GM23248 (cell line): Measurements from ENCODE around the gene CHRND.

ENCODE experiments used
- EZH2 ChIP-seq: fragments of 200-600 bp; sonication (generic); IDR thresholded peaks from 2 replicates; pipeline ENCODE4 v1.6.1; 2018; ENCODE audit warnings: antibody characterized with exemption, mild to moderate bottlenecking; ENCODE audit not compliant: insufficient read depth, poor library complexity, severe bottlenecking
- EZH2phosphoT487 ChIP-seq: fragments of 200-600 bp; sonication (generic); IDR thresholded peaks from 2 replicates; pipeline ENCODE4 v1.6.1; 2018; ENCODE audit warnings: antibody characterized with exemption, moderate library complexity, mild to moderate bottlenecking, low read depth; ENCODE audit not compliant: insufficient read depth

DNA sequence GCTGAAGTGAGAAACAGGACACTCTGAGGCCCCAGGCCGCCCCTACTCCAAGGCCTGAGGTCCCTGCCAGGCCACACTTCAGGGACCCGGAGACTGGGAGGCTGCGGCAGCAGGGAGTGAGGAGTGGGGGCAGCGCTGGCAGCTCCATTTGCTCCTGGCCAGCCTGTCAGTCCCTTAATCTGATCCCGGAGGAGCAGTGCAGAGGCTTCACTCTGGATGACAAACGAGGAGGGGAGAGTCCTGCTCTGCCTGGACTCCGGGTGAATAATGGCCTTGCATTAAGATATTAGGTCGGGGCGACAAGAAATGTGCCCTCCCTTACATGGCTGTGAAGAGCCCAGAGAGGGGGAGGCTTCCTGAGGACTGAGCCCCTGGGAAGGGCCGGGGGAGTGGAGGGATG lies 20.1 kb upstream of the CHRND start:
- TF ChIP-seq EZH2: no peak
- TF ChIP-seq EZH2phosphoT487: no peak
